HG03066 (cell line): Measurements from ENCODE around the gene RAB3GAP2.
A peak's percentile ranks its signal among the peaks of the same experiment; 100 is the strongest.
"Not testable (repeated sequence)": the region's sequence is repeated elsewhere in the genome, so short reads cannot be mapped to it uniquely, and the experiment has no call there.

Experiments used
- ATAC-seq: cut with Tn5 transposase; IDR thresholded peaks from one replicate; pipeline ENCODE4 v1.9.1; 2021; ENCODE audit warnings: low read depth; ENCODE audit not compliant: unreplicated experiment

RAB3GAP2 gene

DNA sequence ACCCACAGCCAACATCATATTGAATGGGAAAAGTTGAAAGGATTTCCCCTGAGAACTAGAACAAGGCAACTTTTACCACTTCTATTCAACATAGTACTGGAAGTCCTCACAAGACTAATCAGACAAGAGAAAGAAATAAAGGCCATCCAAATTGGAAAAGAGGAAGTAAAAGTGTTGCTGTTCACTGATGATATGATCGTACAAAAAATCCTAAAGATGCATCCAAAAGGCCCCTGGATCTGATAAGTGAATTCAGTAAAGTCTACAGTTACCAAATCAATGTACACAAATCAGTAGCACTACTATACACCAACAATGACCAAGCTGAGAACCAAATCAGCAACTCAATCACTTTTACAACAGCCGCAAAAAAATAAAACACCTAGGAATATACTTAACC is 28.3 kb downstream of the RAB3GAP2 start:
- ATAC-seq: no peak

DNA sequence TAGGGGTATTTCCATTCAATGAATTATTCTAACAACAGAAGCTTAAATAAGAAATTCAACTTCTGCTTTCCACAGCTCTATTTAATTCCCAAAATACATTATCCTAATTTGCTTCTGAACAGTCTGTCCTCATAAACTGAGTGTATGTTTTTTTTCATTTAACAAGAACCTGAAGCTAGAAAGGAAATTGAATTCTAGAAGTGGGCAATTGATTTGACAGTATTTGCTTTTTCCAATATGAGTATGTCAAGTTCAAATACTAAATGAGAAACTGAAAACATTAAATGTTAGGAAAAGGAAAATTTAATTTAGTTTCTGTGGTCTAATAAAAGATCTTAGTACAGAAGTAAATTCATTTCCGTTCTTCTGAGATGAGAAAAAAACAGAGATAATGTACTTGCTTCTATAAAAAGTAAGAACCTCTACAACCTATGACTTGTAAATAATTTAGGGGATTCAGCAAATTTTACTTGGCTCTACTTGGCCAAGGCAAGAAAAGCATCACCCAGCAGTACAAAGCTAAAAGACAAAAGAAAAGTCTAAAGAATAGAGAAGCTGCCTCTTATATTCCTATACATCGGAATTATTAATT is 31.1 kb downstream of the RAB3GAP2 start:
- ATAC-seq: no peak

DNA sequence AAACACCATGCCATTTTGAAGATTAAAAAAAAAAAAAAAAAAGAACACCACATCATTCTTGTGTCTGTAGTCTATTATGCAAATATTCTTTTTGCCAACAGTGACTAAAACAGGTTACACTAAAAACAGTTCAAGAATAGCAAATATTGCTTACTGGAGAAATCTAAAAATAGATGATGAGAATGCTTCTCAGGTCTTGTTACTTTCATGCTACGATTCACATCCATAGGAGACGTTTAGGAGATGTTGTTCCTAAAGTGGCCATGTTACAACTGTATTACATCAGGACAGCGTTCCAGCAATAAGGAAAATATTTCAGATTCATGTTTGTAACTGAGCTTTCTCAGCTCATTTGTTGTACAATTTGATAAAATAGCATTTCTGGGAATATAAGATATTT is 32.3 kb downstream of the RAB3GAP2 start:
- no peak for ATAC-seq

- no peak for ATAC-seq
These were observed 33.0 kb downstream of the RAB3GAP2 start for GRCh38 chr1:220239213-220239612.

- not testable (repeated sequence) for ATAC-seq
These were observed 36.0 kb downstream of the RAB3GAP2 start for GRCh38 chr1:220236278-220236677.

- ATAC-seq: no peak
These were observed 36.8 kb downstream of the RAB3GAP2 start for GRCh38 chr1:220235462-220235861.

DNA sequence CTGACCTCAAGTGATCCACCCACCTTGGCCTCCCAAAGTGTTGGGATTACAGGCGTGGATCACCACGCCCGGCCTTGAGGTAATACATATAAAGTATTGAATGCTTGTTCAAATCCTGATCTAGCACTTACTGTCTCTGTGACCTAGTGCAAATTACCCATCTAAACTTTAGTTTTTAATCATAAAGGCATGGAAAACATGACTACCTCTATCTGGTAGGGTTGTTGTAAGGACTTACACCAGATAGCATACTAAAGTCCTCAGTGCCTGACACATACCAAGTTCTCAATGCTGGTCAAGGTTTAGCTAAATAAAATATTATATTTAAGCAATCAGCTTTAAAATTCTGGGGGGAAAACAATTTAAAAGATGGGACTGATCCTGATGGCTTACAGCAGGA is 38.3 kb downstream of the RAB3GAP2 start:
- ATAC-seq: no peak

DNA sequence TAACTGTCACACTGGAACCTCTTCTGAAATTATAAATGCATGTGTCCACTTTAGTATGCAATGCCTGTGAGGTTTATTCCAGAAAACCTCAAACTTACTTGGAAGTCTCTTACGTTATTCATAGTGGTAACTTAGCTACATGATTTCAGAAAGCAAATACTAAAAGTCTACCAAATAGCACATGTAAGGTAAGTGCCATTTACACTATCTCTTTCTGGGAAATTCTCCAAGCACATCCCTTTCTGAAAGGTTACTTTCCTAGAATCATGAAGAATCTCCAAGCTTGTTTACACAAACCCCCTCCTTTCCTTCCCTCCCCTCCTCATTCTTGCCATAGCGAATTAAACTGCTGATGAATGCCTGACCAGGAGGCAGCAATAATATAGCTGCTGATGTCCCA is 42.5 kb downstream of the RAB3GAP2 start:
- no peak for ATAC-seq

DNA sequence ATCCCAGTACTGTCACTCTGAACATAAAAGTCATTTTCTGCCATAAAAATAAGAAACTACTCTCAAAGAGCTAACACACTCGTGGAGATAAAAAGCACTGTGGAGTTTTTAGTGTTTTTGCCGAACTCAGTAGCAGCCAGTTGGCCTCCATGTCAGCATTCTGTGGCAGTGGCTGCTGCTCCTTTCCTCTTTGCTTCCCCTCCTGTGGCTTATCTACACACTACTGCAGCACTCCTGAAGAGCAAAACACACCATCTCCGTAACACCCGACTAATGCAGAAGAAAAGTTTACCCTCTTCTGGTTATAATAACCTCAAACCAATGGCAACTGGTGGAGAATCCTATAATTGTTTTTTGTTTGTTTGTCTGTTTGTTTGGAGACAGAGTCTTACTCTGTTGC is 44.9 kb downstream of the RAB3GAP2 start:
- ATAC-seq: no peak

GRCh38 chr1:220226752-220227151 is 45.5 kb downstream of the RAB3GAP2 start:
- no peak for ATAC-seq

DNA sequence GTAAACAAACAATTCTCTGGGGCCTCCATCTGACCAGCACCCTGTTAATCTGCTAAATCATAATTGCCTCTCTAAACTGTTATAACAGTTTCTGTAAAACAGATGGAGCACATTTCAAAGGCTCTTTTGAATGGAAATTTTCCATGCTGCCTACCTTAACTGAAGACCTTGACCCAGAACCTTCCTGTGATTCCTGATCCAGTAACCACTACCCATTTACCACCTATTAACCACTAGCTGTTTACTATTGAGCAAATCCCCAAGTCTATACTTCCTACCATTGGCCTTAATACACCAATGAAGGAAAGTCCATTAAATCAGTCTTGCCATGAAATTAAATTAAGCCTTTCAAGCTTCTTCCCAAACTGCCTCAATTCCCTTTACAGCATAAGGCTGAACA is 46.3 kb downstream of the RAB3GAP2 start:
- ATAC-seq: no peak

- ATAC-seq: no peak
These were observed 47.6 kb downstream of the RAB3GAP2 start for GRCh38 chr1:220224611-220225124.

GRCh38 chr1:220224033-220224432 is 48.2 kb downstream of the RAB3GAP2 start:
- no peak for ATAC-seq

GRCh38 chr1:220222939-220223338 is 49.3 kb downstream of the RAB3GAP2 start:
- ATAC-seq: no peak

DNA sequence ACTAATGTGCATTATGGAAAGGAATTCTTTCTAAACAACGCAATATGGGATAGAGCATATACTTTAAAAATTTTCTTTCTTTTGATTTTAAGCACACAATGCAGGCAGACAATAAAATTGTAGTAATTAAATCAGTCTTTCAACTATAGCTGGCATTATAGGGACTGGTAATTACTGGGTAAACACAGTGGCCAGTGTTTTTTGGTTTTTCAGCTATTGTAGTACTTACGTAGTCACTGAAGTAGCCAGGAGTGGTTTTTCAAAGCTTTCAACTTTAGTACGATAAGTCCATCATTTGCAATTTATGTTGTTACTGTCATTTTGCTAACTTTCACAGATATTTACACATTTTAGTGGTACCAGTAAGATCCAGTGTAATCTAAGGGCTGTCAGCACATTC is 50.6 kb downstream of the RAB3GAP2 start:
- no peak for ATAC-seq

GRCh38 chr1:220221269-220221668 is 51.0 kb downstream of the RAB3GAP2 start:
- no peak for ATAC-seq

DNA sequence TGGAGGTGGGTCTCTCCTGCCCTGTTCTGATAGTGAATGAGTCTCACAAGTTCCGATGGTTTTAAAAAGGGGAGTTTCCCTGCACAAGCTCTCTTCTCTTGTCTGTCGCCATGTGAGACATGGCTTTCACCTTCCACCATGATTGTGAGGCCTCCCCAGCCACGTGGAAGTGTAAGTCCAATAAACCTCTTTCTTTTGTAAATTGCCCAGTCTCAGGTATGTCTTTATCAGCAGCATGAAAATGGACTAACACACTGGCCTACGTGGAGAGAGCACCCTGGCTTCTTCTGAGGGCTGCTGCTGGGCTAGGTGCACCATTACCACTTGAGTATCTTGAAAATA is 51.6 kb downstream of the RAB3GAP2 start:
- peak; percentile 18 for ATAC-seq

DNA sequence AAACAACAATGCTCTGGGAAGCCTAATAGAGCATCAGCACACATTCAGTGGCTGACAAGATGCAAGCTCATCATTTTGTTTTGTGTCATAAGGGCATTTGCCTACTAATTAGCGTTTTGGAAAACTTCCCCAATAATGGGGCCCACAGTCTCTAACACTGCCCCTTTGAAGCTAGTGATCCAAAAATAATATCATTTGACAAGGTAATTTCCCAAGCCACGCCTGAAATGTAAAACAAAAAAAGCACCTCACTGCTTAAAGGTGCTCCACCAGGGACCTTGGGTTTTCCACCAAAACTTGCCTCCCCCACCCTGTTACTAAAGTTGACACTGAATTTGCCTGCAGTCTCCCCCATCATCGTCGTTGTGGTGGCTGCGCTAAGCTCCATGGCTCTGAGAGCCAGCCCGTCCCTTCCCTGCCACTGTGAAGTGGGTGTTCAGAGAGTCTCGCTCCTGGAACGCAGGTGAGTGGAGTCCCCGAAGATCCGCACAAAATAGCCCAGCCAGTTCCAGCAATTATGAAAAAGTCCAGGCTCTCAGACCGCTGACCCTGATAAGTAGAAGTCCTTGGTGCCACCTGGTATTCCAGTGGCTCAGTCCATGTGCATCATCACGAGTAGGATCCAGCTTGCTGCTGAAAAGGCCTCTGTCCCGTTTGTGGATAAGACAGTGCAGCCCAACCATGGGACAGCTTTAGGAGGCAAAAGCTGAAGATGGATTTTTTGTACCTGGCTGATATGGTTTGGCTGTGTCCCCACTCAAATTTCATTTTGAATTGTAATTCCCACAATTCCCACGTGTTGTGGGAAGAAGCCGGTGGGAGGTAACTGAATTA is 52.2 kb downstream of the RAB3GAP2 start:
- ATAC-seq: peak; percentile 39

DNA sequence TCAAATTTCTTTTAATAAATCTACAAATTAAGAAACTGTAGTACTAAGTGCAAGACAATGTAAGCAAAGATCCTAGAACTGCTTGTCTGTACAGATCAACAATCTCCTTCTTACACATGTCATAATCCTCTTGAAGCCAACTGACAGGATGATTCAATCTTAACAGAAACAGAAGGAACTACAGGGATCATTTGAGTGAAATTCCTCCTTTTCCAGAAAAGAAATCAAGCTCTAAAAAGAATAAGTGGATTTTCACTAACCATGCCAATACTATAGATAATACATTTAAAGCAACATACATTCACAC is 53.2 kb downstream of the RAB3GAP2 start:
- ATAC-seq: no peak

GRCh38 chr1:220218397-220219135 is 53.7 kb downstream of the RAB3GAP2 start:
- peak; percentile 42 for ATAC-seq

- no peak for ATAC-seq
These were observed 54.8 kb downstream of the RAB3GAP2 start for GRCh38 chr1:220217383-220217988.
